Neural progenitor cell (in vitro differentiated cells): ENCODE results near the gene KRT26. TPM values are rescaled to one million over a fixed set of nuclear protein-coding genes. Genes with fewer than 3 reads are reported as not detected.

Experiments used
- DNase-seq: peaks from one replicate; pipeline ENCODE4 v3.0.0-alpha.2; 2016; ENCODE audit warnings: low spot score
- H2AFZ ChIP-seq: fragments of 200-600 bp; sonication (generic); replicated peaks from 2 replicates; pipeline ENCODE4 v1.6.1; 2016; ENCODE audit warnings: antibody characterized with exemption
- H3F3A ChIP-seq: fragments of 200-600 bp; sonication (generic); 2 replicates; pipeline ENCODE4 v1.6.1; 2016; ENCODE audit warnings: antibody characterized with exemption, low read depth
- H3K27ac ChIP-seq: fragments of 200-600 bp; sonication (generic); 2 replicates; pipeline ENCODE4 v1.5.1; 2016; ENCODE audit warnings: mild to moderate bottlenecking
- H3K27me3 ChIP-seq: fragments of 200-600 bp; sonication (generic); 2 replicates; pipeline ENCODE4 v1.6.1; 2016; ENCODE audit warnings: mild to moderate bottlenecking, moderate library complexity
- H3K36me3 ChIP-seq: fragments of 200-600 bp; sonication (generic); 2 replicates; pipeline ENCODE4 v1.5.1; 2016
- H3K4me1 ChIP-seq: fragments of 200-600 bp; sonication (generic); 2 replicates; pipeline ENCODE4 v1.6.1; 2016; ENCODE audit warnings: mixed run types
- H3K4me2 ChIP-seq: fragments of 200-600 bp; sonication (generic); 2 replicates; pipeline ENCODE4 v1.6.1; 2016
- H3K4me3 ChIP-seq: fragments of 200-600 bp; sonication (generic); 2 replicates; pipeline ENCODE4 v1.5.1; 2016
- H3K79me2 ChIP-seq: fragments of 200-600 bp; sonication (generic); 2 replicates; pipeline ENCODE4 v1.6.1; 2016; ENCODE audit warnings: low read depth
- H3K9ac ChIP-seq: fragments of 200-600 bp; sonication (generic); 2 replicates; pipeline ENCODE4 v1.6.1; 2016
- H3K9me3 ChIP-seq: fragments of 200-600 bp; sonication (generic); 2 replicates; pipeline ENCODE4 v1.5.1; 2016; ENCODE audit warnings: low read depth
- H4K20me1 ChIP-seq: fragments of 200-600 bp; sonication (generic); 2 replicates; pipeline ENCODE4 v1.6.1; 2016; ENCODE audit warnings: low read depth
- H3K27ac Mint-ChIP-seq: 3 replicates; pipeline ENCODE4 v1.8.0; 2021; ENCODE audit warnings: mixed read lengths
- H3K27me3 Mint-ChIP-seq: 2 replicates; pipeline ENCODE4 v1.8.0; 2022; ENCODE audit warnings: low read depth, mild to moderate bottlenecking, inconsistent platforms, moderate library complexity, mixed read lengths; ENCODE audit not compliant: insufficient read depth
- H3K36me3 Mint-ChIP-seq: 3 replicates; pipeline ENCODE4 v1.8.0; 2021; ENCODE audit warnings: mixed read lengths
- H3K4me1 Mint-ChIP-seq: 3 replicates; pipeline ENCODE4 v1.8.0; 2021; ENCODE audit warnings: mixed read lengths
- H3K4me3 Mint-ChIP-seq: 3 replicates; pipeline ENCODE4 v1.8.0; 2021; ENCODE audit warnings: mild to moderate bottlenecking, moderate library complexity, mixed read lengths
- H3K9me3 Mint-ChIP-seq: 3 replicates; pipeline ENCODE4 v1.8.0; 2020; ENCODE audit warnings: mixed read lengths
- CTCF ChIP-seq: fragments of 200-600 bp; sonication (generic); IDR thresholded peaks from 2 replicates; pipeline ENCODE4 v1.5.1; 2017; ENCODE audit warnings: antibody characterized with exemption, mild to moderate bottlenecking
- EZH2 ChIP-seq: fragments of 200-600 bp; sonication (generic); IDR thresholded peaks from 2 replicates; pipeline ENCODE4 v1.6.1; 2017; ENCODE audit warnings: antibody characterized with exemption, mild to moderate bottlenecking, moderate library complexity
- EZH2phosphoT487 ChIP-seq: fragments of 200-600 bp; sonication (generic); IDR thresholded peaks from 2 replicates; pipeline ENCODE4 v1.6.1; 2017; ENCODE audit warnings: antibody characterized with exemption
- total RNA-seq: library from RNA; depleted of rRNA; stranded (reverse); fragments of >200 nt; gene quantifications from 2 replicates; pipeline ENCODE4 v1.2.3, GENCODE V29; 2015; ENCODE audit warnings: low replicate concordance

KRT26 gene
- total RNA-seq, 1 donor from 2014 or later: not detected

- no peaks in the 10 kb centered on the region for H3K36me3 ChIP-seq
- no peaks in the 10 kb centered on the region for H3K4me1 Mint-ChIP-seq
- H3K36me3 Mint-ChIP-seq: no peaks in the 10 kb centered on the region
Observed at GRCh38 chr17:40720899-40721298, 51.1 kb downstream of the KRT26 start.

GRCh38 chr17:40718930-40719329 lies 53.1 kb downstream of the KRT26 start:
- H4K20me1 ChIP-seq: no peaks in the 10 kb centered on the region

More at GRCh38 chr17:40720899-40721298, 51.1 kb downstream of the KRT26 start:
- Histone ChIP-seq H3K9ac (no peak overlapping the region), H3F3A (no peaks in the 10 kb centered on the region), H3K79me2 (no peaks in the 10 kb centered on the region), H3K4me3 (no peak overlapping the region), H3K4me1 (no peaks in the 10 kb centered on the region), H4K20me1 (no peaks in the 10 kb centered on the region), H2AFZ (no peak overlapping the region), H3K4me2 (no peak overlapping the region), H3K27me3 (no peaks in the 10 kb centered on the region), H3K9me3 (no peaks in the 10 kb centered on the region), H3K27ac (no peak overlapping the region)
- H3K27me3 Mint-ChIP-seq: peaks cover 10% of the 10 kb centered on the region
- peaks cover 2% of the 10 kb centered on the region for H3K9me3 Mint-ChIP-seq
- no peak overlapping the region for H3K27ac Mint-ChIP-seq
- no peak overlapping the region for H3K4me3 Mint-ChIP-seq
- no peak for TF ChIP-seq CTCF
- DNase-seq: no peak

GRCh38 chr17:40717776-40718175 lies 54.2 kb downstream of the KRT26 start:
- H3K9ac ChIP-seq: no peak overlapping the region
- Mint-ChIP-seq H3K4me3 (no peak overlapping the region), H3K9me3 (peaks cover 2% of the 10 kb centered on the region), H3K27me3 (peaks cover 15% of the 10 kb centered on the region), H3K4me1 (no peaks in the 10 kb centered on the region), H3K27ac (no peak overlapping the region), H3K36me3 (no peaks in the 10 kb centered on the region)
- H2AFZ ChIP-seq: peak overlapping the region; percentile 65
- no peak overlapping the region for H3K27ac ChIP-seq
- H3K9me3 ChIP-seq: no peaks in the 10 kb centered on the region
- no peaks in the 10 kb centered on the region for H3K27me3 ChIP-seq
- H3K36me3 ChIP-seq: no peaks in the 10 kb centered on the region
- H3F3A ChIP-seq: no peaks in the 10 kb centered on the region
- H3K4me1 ChIP-seq: no peaks in the 10 kb centered on the region
- TF ChIP-seq CTCF (no peak), EZH2phosphoT487 (no peak), EZH2 (no peak)
- H3K4me3 ChIP-seq: no peak overlapping the region
- H3K4me2 ChIP-seq: no peak overlapping the region
- DNase-seq: no peak
- no peaks in the 10 kb centered on the region for H3K79me2 ChIP-seq
- H4K20me1 ChIP-seq: no peaks in the 10 kb centered on the region

More at GRCh38 chr17:40718930-40719329, 53.1 kb downstream of the KRT26 start:
- Histone ChIP-seq H3K4me1 (no peaks in the 10 kb centered on the region), H3K79me2 (no peaks in the 10 kb centered on the region), H3K27me3 (no peaks in the 10 kb centered on the region), H3K4me3 (no peak overlapping the region), H3K9me3 (no peaks in the 10 kb centered on the region), H3K36me3 (no peaks in the 10 kb centered on the region), H3K27ac (no peak overlapping the region), H2AFZ (no peak overlapping the region), H3F3A (no peaks in the 10 kb centered on the region), H3K9ac (no peak overlapping the region), H3K4me2 (no peak overlapping the region)
- Mint-ChIP-seq H3K27me3 (peaks cover 12% of the 10 kb centered on the region), H3K4me1 (no peaks in the 10 kb centered on the region), H3K27ac (no peak overlapping the region), H3K36me3 (no peaks in the 10 kb centered on the region), H3K4me3 (no peak overlapping the region), H3K9me3 (peaks cover 2% of the 10 kb centered on the region)
- TF ChIP-seq EZH2 (no peak), EZH2phosphoT487 (no peak)
- no peak for DNase-seq

Other genes starting within 250 kb of the KRT26 start
- gene CCR7, start 206.7 kb downstream of the KRT26 start, total RNA-seq: 0.37 TPM in 1 of 2 replicates, not detected in the other
- 179 and 237 TPM in 2 replicates for gene SMARCE1, start 124.4 kb downstream of the KRT26 start, total RNA-seq
- gene KRT222, start 107.0 kb downstream of the KRT26 start, total RNA-seq: 0.39 and 2.8 TPM in 2 replicates
- gene KRT24, start 68.4 kb downstream of the KRT26 start, total RNA-seq: not detected in 2 replicates
- not detected in 2 replicates for gene KRT25, start 16.9 kb downstream of the KRT26 start, total RNA-seq
- gene KRT27, start 10.3 kb upstream of the KRT26 start, total RNA-seq: not detected in 2 replicates
- not detected in 2 replicates for gene KRT28, start 27.8 kb upstream of the KRT26 start, total RNA-seq
- gene KRT10, start 50.4 kb upstream of the KRT26 start, total RNA-seq: 7.5 and 19.3 TPM in 2 replicates
- gene KRT12, start 95.0 kb upstream of the KRT26 start, total RNA-seq: not detected in 2 replicates
- not detected in 2 replicates for gene KRT20, start 113.0 kb upstream of the KRT26 start, total RNA-seq
- 0.60 TPM in 1 of 2 replicates, not detected in the other for gene KRT23, start 165.4 kb upstream of the KRT26 start, total RNA-seq
- gene KRT39, start 194.7 kb upstream of the KRT26 start, total RNA-seq: not detected in 2 replicates
- not detected in 2 replicates for gene KRT40, start 212.1 kb upstream of the KRT26 start, total RNA-seq
- gene KRTAP3-3, start 222.0 kb upstream of the KRT26 start, total RNA-seq: not detected in 2 replicates
- gene KRTAP3-2, start 227.7 kb upstream of the KRT26 start, total RNA-seq: not detected in 2 replicates
- gene KRTAP3-1, start 236.9 kb upstream of the KRT26 start, total RNA-seq: not detected in 2 replicates